Activated T-cell treated with anti-CD3 and anti-CD28 coated beads, Interleukin-2, amount 50 U/mL, for 24 hours (primary cell): ENCODE results near the gene MXI1.
A peak's percentile ranks its signal among the peaks of the same experiment; 100 is the strongest.

Source experiments
- DNase-seq: peaks from one replicate; pipeline ENCODE4 v3.0.0-alpha.2; 2020
- H3K27ac Mint-ChIP-seq: 2 replicates; pipeline ENCODE4 v1.8.0; 2020; ENCODE audit warnings: mild to moderate bottlenecking, mixed read lengths
- H3K27me3 Mint-ChIP-seq: 2 replicates; pipeline ENCODE4 v1.8.0; 2020; ENCODE audit warnings: mixed read lengths
- H3K36me3 Mint-ChIP-seq: 2 replicates; pipeline ENCODE4 v1.8.0; 2020; ENCODE audit warnings: low read depth, mixed read lengths
- H3K4me1 Mint-ChIP-seq: 2 replicates; pipeline ENCODE4 v1.8.0; 2020; ENCODE audit warnings: low read depth, mixed read lengths
- H3K4me3 Mint-ChIP-seq: 2 replicates; pipeline ENCODE4 v1.8.0; 2020; ENCODE audit warnings: mild to moderate bottlenecking, moderate library complexity, mixed read lengths
- H3K9me3 Mint-ChIP-seq: 2 replicates; pipeline ENCODE4 v1.8.0; 2020; ENCODE audit warnings: mixed read lengths

MXI1 gene

DNA sequence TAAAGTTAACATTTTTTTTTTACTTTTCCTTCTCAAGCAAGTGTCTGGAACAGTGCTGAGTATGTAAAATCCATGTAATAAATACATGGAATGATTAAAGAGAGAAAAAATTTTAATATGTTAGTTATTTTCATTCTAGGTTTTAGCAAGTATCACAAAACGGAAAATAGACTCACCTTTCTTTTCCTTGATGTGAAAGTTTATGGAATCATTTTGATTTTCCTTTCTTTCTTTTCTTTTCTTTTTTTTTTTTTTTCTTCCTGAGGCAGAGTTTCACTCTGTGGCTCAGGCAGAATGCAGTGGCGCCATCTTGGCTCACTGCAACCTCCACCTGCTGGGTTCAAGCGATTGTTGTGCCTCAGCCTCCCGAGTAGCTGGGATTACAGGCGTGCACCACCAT is 69.2 kb downstream of the MXI1 start:
- Mint-ChIP-seq H3K27me3 (no peaks in the 10 kb centered on the region), H3K27ac (no peak overlapping the region), H3K4me3 (no peak overlapping the region)

DNA sequence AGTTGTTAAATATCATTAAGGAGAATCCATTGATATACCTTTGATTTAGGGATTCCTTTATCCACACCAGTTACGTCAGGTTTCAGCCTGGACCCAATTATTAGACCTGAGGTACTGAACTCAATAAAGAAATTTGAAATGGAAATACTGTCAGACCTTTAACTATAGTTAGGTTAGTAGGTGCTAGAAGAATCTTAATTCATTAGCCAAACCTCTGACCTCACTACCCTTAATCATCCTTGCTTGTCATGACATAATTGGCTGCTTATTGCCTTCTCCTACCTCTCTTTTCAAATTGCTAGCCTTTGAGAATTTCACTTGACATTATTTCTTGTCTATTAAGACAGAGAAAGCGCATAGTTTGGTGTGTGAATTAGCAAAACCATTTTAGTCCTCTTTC is 70.2 kb downstream of the MXI1 start:
- H3K27me3 Mint-ChIP-seq = no peaks in the 10 kb centered on the region
- DNase-seq = no peak
- H3K4me1 Mint-ChIP-seq = peaks cover 41% of the 10 kb centered on the region
- H3K4me3 Mint-ChIP-seq = no peak overlapping the region
- H3K27ac Mint-ChIP-seq = no peak overlapping the region
- H3K36me3 Mint-ChIP-seq = peaks cover 14% of the 10 kb centered on the region
- H3K9me3 Mint-ChIP-seq = no peaks in the 10 kb centered on the region

More for the DNA sequence above, 69.2 kb downstream of the MXI1 start:
- no peak for DNase-seq
- Mint-ChIP-seq H3K4me1 (peaks cover 41% of the 10 kb centered on the region), H3K36me3 (peaks cover 13% of the 10 kb centered on the region), H3K9me3 (no peaks in the 10 kb centered on the region)

DNA sequence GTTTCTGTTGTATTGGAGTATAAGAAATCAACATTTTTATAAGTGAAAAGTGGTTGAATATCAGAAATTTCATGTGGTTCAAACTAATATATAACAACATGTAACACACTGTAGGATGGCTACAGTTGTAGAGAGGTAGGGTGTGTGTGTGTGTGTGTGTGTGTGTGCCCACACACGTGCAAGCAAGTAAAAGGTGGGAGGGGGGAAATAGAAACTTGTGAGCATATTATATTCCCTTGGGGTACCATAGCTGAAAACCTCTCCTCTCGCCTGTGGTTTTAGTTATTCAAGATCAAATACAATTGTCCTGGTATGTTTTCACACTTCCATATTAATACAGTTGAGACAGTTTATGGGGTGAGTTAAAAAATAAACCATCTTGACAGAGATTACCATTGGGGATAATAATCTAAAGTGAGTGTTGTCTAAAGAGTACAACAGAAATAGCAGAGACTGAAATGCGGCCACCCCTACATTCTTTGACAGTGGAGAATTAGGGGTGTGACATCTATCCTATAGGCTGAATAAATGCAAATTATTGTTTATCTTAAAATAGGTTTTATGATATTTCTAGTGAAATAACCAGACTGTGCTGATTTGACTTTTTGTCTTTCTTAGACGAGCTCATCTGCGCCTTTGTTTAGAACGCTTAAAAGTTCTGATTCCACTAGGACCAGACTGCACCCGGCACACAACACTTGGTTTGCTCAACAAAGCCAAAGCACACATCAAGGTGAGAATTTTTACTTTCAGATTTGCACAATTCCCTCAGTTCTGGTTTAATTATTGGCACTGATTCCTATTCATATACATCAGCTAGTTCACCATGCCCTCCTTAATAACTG is 71.4 kb downstream of the MXI1 start:
- peaks cover 14% of the 10 kb centered on the region for H3K36me3 Mint-ChIP-seq
- no peaks in the 10 kb centered on the region for H3K9me3 Mint-ChIP-seq
- H3K4me1 Mint-ChIP-seq = peaks cover 32% of the 10 kb centered on the region
- no peak for DNase-seq
- H3K4me3 Mint-ChIP-seq = no peak overlapping the region
- H3K27ac Mint-ChIP-seq = no peak overlapping the region
- H3K27me3 Mint-ChIP-seq = no peaks in the 10 kb centered on the region

DNA sequence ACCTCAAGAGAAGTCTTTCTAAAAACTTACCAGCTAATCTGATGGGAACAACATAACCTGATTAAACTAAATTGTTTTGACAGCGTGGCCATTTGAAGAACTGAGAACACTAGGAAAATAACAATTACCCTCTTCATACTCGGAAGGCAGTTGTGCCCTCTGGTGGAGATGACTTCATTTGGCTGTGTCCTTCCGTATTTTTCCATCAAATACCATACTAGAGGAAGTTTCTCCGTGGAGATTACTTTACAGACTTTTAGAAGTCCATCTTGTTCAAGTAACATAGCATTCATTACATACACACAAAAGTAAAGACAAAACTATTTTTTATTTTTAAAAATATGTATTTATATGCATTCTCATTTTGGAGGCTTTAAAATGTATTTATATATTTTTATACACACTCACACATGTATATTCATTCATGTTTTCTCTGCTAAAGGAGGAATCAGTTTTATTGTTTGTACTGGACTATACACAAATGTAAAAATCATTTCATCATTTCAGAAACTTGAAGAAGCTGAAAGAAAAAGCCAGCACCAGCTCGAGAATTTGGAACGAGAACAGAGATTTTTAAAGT is 72.1 kb downstream of the MXI1 start:
- Mint-ChIP-seq H3K4me3 (no peak overlapping the region), H3K27ac (no peak overlapping the region), H3K36me3 (peaks cover 21% of the 10 kb centered on the region), H3K27me3 (no peaks in the 10 kb centered on the region), H3K9me3 (no peaks in the 10 kb centered on the region), H3K4me1 (peaks cover 25% of the 10 kb centered on the region)
- DNase-seq = no peak

DNA sequence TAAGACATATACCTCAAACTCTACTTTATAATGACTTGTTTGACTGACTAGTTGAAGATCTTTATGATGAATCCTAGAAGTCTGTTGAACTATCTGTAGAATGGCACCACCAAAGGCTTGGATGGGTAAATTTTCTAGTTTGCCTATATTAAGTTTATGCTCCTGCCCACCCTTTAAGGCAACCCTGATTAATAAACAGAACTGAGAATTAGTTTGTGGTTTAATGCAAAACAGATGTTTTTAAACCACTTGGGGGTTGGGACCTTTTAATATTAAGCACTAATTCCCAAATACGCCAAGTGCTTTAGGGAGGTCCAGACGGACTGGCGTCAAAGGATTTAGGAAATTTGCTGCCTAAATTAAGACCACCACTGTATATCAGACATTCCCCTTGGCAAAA is 76.9 kb downstream of the MXI1 start:
- peaks cover 63% of the 10 kb centered on the region for H3K36me3 Mint-ChIP-seq

DNA sequence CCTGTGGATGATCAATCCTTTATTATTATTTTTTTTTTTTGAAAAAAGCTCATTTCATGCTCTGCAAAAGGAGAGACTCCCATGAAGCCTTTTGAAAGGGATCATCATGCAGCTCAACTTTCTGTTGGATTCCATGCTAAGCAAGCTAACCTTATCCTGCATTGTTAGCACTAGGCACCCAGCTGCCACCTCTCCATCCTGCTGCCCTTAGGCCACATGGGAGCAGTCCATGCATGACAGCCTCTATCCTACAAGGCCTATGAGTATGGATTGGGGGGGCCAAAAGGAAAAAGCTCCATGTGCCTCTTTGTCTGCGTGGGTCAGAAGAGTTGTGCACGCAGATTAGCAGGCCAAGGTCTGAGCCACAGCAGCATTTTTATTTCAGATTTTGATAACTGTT is 78.1 kb downstream of the MXI1 start:
- peaks cover 70% of the 10 kb centered on the region for H3K36me3 Mint-ChIP-seq
- no peak overlapping the region for H3K27ac Mint-ChIP-seq
- H3K4me1 Mint-ChIP-seq = no peaks in the 10 kb centered on the region
- DNase-seq = no peak
- no peak overlapping the region for H3K4me3 Mint-ChIP-seq
- no peaks in the 10 kb centered on the region for H3K9me3 Mint-ChIP-seq
- H3K27me3 Mint-ChIP-seq = no peaks in the 10 kb centered on the region

More for the DNA sequence above, 76.9 kb downstream of the MXI1 start:
- Mint-ChIP-seq H3K4me1 (peaks cover 2% of the 10 kb centered on the region), H3K9me3 (no peaks in the 10 kb centered on the region), H3K27ac (no peak overlapping the region), H3K4me3 (no peak overlapping the region), H3K27me3 (no peaks in the 10 kb centered on the region)
- no peak for DNase-seq

DNA sequence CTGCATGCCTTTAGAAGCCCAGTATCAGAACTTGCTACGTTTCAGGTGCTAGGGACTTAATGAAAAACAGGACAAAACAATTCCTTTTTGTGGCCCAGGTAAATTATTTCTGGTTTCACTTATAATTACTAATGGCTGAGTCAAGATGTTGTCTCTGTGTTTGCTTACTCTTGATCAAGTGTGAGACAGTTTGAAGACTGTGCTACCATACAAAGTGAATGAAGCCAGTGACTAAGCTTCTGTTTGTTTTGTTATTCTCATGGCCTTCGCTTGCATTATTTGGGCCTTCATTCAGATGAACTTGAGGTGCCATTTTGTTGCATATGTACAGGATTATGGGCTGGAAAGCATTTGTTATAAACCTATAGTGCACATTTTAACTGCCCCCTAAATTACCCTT is 79.4 kb downstream of the MXI1 start:
- Mint-ChIP-seq H3K27me3 (no peaks in the 10 kb centered on the region), H3K4me3 (no peak overlapping the region)

DNA sequence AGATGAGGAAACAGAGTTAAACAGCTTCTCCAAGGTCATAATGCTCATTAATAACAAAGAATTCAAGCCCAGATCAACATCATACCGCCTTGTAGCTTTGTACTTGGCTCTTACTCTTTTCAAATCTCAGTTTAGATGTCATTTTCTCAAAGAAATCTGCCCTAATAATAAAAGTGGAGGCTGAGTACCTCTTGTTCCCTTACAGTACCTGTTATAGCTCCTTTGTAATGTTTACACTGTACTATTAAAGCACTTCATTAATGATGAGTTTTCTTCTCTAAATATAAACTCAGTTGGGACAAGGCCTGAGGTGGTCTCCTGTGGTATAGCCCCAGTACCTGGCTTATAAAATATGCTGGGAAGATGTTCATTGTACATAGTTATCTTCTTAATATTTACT is 89.6 kb downstream of the MXI1 start:
- no peak for DNase-seq
- H3K9me3 Mint-ChIP-seq = no peaks in the 10 kb centered on the region
- peak overlapping the region; percentile 45 for H3K27ac Mint-ChIP-seq
- no peak overlapping the region for H3K4me3 Mint-ChIP-seq
- peaks cover 35% of the 10 kb centered on the region for H3K4me1 Mint-ChIP-seq
- no peaks in the 10 kb centered on the region for H3K27me3 Mint-ChIP-seq
- H3K36me3 Mint-ChIP-seq = peaks cover 98% of the 10 kb centered on the region

More for the DNA sequence above, 79.4 kb downstream of the MXI1 start:
- no peaks in the 10 kb centered on the region for H3K9me3 Mint-ChIP-seq
- no peak for DNase-seq
- no peaks in the 10 kb centered on the region for H3K4me1 Mint-ChIP-seq
- H3K36me3 Mint-ChIP-seq = peaks cover 73% of the 10 kb centered on the region
- H3K27ac Mint-ChIP-seq = peak overlapping the region; percentile 22

DNA sequence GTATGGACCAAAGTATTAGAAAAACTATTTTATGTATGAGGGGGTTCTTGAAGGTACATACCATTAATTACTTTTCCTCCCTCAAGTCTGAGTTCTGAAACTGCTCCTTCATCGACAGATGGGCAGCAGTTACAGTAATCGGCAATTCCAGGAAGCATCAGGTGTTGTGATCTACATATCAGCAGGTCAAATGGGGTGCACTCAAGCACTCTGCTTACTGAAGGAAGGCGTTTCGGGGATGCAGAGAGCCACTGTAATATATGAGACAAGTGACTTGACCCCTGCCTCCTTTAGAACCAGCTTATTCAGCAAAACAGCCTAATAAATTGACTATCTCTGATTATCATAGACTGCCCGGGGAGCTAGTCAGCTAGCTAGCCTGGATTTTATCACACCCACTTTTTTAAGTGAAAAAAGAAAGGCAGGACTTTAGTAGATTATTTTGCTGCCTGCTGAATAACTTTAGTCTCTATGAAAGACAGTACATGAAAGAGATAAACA is 93.1 kb downstream of the MXI1 start:
- no peak for DNase-seq
- Mint-ChIP-seq H3K9me3 (no peaks in the 10 kb centered on the region), H3K27me3 (no peaks in the 10 kb centered on the region), H3K4me3 (peak overlapping the region; percentile 5), H3K36me3 (peaks cover 91% of the 10 kb centered on the region), H3K4me1 (peaks cover 57% of the 10 kb centered on the region), H3K27ac (peak overlapping the region; percentile 31)

DNA sequence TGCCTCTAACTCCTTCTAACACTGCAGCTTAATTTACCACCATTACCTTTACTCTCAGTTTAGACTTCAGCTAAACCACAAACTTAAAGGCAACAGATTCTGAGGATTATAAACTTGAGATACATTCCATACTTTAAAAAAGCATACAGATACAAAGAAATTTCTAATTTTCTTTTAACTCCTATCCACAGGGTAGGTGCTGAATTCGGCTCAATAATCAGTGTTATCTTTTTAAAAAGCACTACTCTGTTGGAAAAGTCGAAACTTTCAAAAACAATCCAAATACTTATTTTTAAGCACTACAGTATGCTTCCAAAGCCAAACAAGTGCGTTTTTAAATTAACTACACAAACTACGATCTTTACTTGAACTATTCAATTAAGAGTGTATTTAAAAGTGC is 96.3 kb downstream of the MXI1 start:
- DNase-seq = no peak
- Mint-ChIP-seq H3K27ac (peak overlapping the region; percentile 94), H3K36me3 (peaks cover 61% of the 10 kb centered on the region), H3K27me3 (no peaks in the 10 kb centered on the region), H3K9me3 (no peaks in the 10 kb centered on the region), H3K4me3 (peak overlapping the region; percentile 95), H3K4me1 (peaks cover 58% of the 10 kb centered on the region)

DNA sequence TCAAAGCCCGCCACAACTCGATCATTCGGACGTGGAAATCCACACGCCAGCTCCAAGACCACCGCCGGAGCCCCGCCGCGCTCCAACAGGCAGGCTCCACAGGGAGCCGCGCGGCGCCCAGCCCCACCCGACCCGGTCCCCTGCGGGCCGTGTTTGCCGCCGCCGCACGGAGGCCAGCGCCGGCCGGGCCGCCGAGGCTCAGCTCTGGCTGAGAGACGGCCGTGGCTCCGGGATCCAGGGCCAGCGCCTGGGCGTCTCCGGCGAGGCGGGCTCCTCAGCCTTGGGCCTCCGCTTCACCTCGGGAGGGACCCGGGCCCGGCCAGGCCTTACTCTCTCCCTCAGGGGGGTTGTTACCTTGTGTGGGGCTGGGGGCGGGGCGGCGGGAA is 97.0 kb downstream of the MXI1 start:
- Mint-ChIP-seq H3K4me3 (peak overlapping the region; percentile 95), H3K4me1 (peaks cover 55% of the 10 kb centered on the region), H3K27ac (peak overlapping the region; percentile 99), H3K27me3 (no peaks in the 10 kb centered on the region), H3K36me3 (peaks cover 54% of the 10 kb centered on the region), H3K9me3 (no peaks in the 10 kb centered on the region)
- DNase-seq = no peak

DNA sequence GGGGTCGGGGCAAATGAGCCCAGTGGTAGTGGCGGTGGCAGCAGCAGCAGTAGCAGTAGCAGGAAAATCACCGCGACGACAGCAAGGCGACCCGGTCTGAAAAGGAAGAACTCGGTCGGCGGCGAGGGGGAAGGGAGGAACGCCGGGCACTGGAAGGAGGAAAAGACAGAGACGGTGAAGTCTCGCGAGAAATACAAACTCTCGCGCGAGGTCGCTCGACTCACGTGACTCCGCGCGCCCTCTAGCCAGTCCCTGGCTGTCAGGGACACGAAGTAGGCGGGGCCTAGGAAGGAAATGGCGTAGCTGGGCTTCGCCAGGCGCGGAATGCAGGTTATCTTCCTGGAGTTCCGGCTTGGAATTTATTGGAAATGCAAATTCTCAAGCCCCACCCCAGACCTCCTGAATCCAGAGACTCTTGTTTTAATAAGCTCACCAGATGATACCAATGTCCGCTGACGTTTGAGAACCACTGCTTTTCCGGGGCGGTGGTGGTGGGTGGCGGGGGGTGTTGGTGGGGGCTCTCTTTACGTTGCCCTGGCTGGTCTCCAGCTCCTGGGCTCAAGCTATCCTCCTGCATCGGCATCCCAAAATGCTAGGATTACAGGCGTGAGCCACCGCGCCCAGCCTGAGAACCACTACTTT is 97.5 kb downstream of the MXI1 start, which contains the start of gene SMNDC1:
Gene SMNDC1, minus strand, starts transcription at position 141 of the 642 bp plus-strand sequence. CDS start 1,333 bp downstream, outside the sequence.
- Mint-ChIP-seq H3K4me1 (peaks cover 53% of the 10 kb centered on the region), H3K36me3 (peaks cover 49% of the 10 kb centered on the region), H3K27me3 (no peaks in the 10 kb centered on the region), H3K9me3 (no peaks in the 10 kb centered on the region), H3K27ac (peak within 1 kb of the TSS; percentile 99), H3K4me3 (peak within 1 kb of the TSS; percentile 95)
- DNase-seq = peak; percentile 97

DNA sequence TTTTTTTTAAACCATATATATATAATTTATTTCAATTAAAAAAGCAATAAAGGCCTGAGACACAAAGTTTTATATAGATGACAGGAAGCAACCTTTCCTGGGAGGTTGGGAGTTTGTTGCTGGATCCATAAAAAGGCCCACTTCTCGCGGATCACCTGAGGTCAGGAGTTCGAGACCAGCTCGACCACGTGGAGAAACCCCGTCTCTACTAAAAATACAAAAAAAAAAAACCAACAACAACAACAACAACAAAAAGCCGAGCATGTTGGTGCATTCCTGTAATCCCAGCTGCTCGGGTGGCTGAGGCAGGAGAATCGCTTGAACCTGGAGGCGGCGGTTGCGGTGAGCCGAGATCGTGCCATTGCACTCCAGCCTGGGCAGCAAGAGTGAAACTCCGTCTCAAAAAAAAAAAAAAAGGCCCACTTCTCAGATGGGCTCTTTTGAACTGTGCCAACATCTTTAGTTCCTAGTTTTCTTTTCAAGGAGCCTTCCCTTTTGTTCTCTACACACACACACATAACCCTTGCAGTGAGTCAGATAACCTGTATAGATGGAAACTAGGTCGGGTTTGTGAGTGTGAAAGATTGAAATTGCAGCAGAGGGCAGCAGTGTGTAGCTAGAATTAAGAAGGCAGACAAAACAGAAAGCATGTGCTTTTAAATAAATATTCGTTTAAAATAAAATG is 98.5 kb downstream of the MXI1 start:
- Mint-ChIP-seq H3K4me1 (peaks cover 50% of the 10 kb centered on the region), H3K9me3 (no peaks in the 10 kb centered on the region), H3K4me3 (peak overlapping the region; percentile 95), H3K36me3 (peaks cover 39% of the 10 kb centered on the region), H3K27me3 (no peaks in the 10 kb centered on the region), H3K27ac (peak overlapping the region; percentile 99)
- no peak for DNase-seq

DNA sequence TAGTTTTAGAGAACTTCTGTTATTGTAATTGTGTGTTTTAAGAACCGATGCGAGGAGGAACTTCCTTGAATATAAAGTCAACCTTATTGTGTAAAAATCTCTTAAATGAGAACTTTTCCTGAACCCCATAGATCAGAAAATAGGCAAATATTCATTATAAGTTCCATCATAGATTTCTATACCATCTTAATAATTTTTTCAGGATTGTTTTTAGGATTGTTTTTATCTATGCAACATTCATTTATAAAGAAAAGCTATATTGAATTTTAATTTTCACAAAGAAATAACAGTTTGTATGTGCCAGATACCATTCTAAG is 99.0 kb downstream of the MXI1 start:
- H3K36me3 Mint-ChIP-seq = peaks cover 34% of the 10 kb centered on the region
- no peak for DNase-seq
- no peaks in the 10 kb centered on the region for H3K27me3 Mint-ChIP-seq
- H3K27ac Mint-ChIP-seq = peak overlapping the region; percentile 99
- no peaks in the 10 kb centered on the region for H3K9me3 Mint-ChIP-seq
- H3K4me1 Mint-ChIP-seq = peaks cover 50% of the 10 kb centered on the region
- peak overlapping the region; percentile 95 for H3K4me3 Mint-ChIP-seq
